B cell (primary cell): ENCODE results near the gene SCGB1D2. TPM values are rescaled to one million over a fixed set of nuclear protein-coding genes. Genes with fewer than 3 reads are reported as not detected.

Experiments
- ATAC-seq: fragments of 200-7000 bp; cut with Tn5 transposase; one replicate; pipeline ENCODE4 v1.10.0; 2021; ENCODE audit warnings: low read depth, mild to moderate bottlenecking, moderate number of reproducible peaks, moderate library complexity
- CTCF ChIA-PET: fragments of 350-600 bp; sonication (Branson Sonifier 250); formaldehyde crosslinking; loops from one replicate; lab custom pipeline; 2021; ENCODE audit warnings: antibody characterized with exemption, inconsistent platforms; lab: Charles Lee
- POLR2A ChIA-PET: fragments of 350-600 bp; sonication (Branson Sonifier 250); formaldehyde crosslinking; loops from one replicate; lab custom pipeline; 2021; ENCODE audit warnings: antibody characterized with exemption; lab: Charles Lee
- DNase-seq: peaks from one replicate; pipeline ENCODE4 v3.0.0; 2013
- H2AFZ ChIP-seq: 2 replicates; pipeline ENCODE4 v1.6.1; 2012; ENCODE audit warnings: mild to moderate bottlenecking, low read depth, low read length; ENCODE audit not compliant: insufficient read depth, poor library complexity, severe bottlenecking
- H3K27ac ChIP-seq, 2 donors: 1 replicate in 1 of 2; 2 replicates in 1 of 2; pipeline ENCODE4 v1.5.1; 2012 to 2013; ENCODE audit warnings: low read length in 2 of 2, mild to moderate bottlenecking in 2 of 2, moderate library complexity in 1 of 2
- H3K27me3 ChIP-seq, 4 experiments: fragments of 200-600 bp in 1 of 4; sonication (generic) in 1 of 4; replicated peaks in 1 of 4; 1 replicate in 2 of 4; 2 replicates in 2 of 4; pipeline versions ENCODE4 v1.6.1 to v1.7.0; 2013 to 2016; ENCODE audit warnings: low read length in 3 of 4, mild to moderate bottlenecking in 2 of 4, mixed read lengths in 1 of 4, moderate library complexity in 1 of 4; ENCODE audit not compliant: insufficient read depth in 4 of 4, control insufficient read depth in 3 of 4; ENCODE audit errors: control extremely low read depth in 1 of 4
- H3K36me3 ChIP-seq, 2 experiments: replicated peaks in 1 of 2; 1 replicate in 1 of 2; 2 replicates in 1 of 2; pipeline versions ENCODE4 v1.6.1 to v1.7.1; 2013; ENCODE audit warnings: low read length in 1 of 2; ENCODE audit not compliant: insufficient read depth in 2 of 2, control insufficient read depth in 1 of 2; ENCODE audit errors: control extremely low read depth in 1 of 2, extremely low read depth in 1 of 2
- H3K4me1 ChIP-seq, 2 donors: fragments of 200-600 bp in 1 of 2; sonication (generic) in 1 of 2; 1 replicate in 1 of 2; 2 replicates in 1 of 2; pipeline versions ENCODE4 v1.5.1 to v1.6.1; 2013 to 2017; ENCODE audit warnings: low read length in 2 of 2; ENCODE audit not compliant: control insufficient read depth in 2 of 2, insufficient read depth in 2 of 2
- H3K4me2 ChIP-seq: replicated peaks from 2 replicates; pipeline ENCODE3; 2012; ENCODE audit warnings: mild to moderate bottlenecking, low read depth, low read length; ENCODE audit not compliant: poor library complexity, severe bottlenecking
- H3K4me3 ChIP-seq, 5 experiments: fragments of 200-600 bp in 1 of 5; sonication (generic) in 1 of 5; 1 replicate in 3 of 5; 2 replicates in 2 of 5; pipeline versions ENCODE4 v1.5.1 to v1.7.0; 2011 to 2016; ENCODE audit warnings: low read length in 4 of 5, mild to moderate bottlenecking in 4 of 5, low read depth in 2 of 5, control low read depth in 1 of 5, moderate library complexity in 1 of 5; ENCODE audit not compliant: insufficient read depth in 1 of 5; ENCODE audit errors: control extremely low read depth in 1 of 5, extremely low read depth in 1 of 5
- H3K79me2 ChIP-seq: fragments of 200-600 bp; sonication (generic); one replicate; pipeline ENCODE4 v1.6.0; 2016; ENCODE audit warnings: low read length; ENCODE audit not compliant: control insufficient read depth, insufficient read depth
- H3K9ac ChIP-seq: fragments of 200-600 bp; sonication (generic); 2 replicates; pipeline ENCODE4 v1.6.1; 2017; ENCODE audit warnings: mild to moderate bottlenecking, low read length, moderate library complexity
- H3K9me3 ChIP-seq, 3 donors: one replicate each; pipeline versions ENCODE4 v1.6.1 to v1.7.1; 2013; ENCODE audit warnings: low read length in 2 of 3; ENCODE audit not compliant: control insufficient read depth in 2 of 3, insufficient read depth in 1 of 3; ENCODE audit errors: control extremely low read depth in 1 of 3
- H4K20me1 ChIP-seq: 2 replicates; pipeline ENCODE4 v1.6.0; 2012; ENCODE audit warnings: mild to moderate bottlenecking, low read length; ENCODE audit not compliant: insufficient read depth, control insufficient read depth, poor library complexity, severe bottlenecking
- H3K27ac Mint-ChIP-seq: one replicate; pipeline ENCODE4 v1.8.0; 2021; ENCODE audit warnings: mixed read lengths
- H3K27me3 Mint-ChIP-seq: one replicate; pipeline ENCODE4 v1.8.0; 2021; ENCODE audit warnings: mixed read lengths
- H3K4me1 Mint-ChIP-seq: one replicate; pipeline ENCODE4 v1.8.0; 2021; ENCODE audit warnings: mixed read lengths
- H3K4me3 Mint-ChIP-seq: one replicate; pipeline ENCODE4 v1.8.0; 2021; ENCODE audit warnings: mixed read lengths
- H3K9me3 Mint-ChIP-seq: one replicate; pipeline ENCODE4 v1.8.0; 2022; ENCODE audit warnings: mixed read lengths; ENCODE audit not compliant: insufficient read depth
- EZH2 ChIP-seq: IDR thresholded peaks from 2 replicates; pipeline ENCODE4 v1.6.1; 2012; ENCODE audit warnings: borderline replicate concordance, low read depth, mild to moderate bottlenecking, moderate library complexity, low read length; ENCODE audit not compliant: insufficient read depth, poor library complexity, severe bottlenecking
- WGBS: methylation state at CpG from one replicate; pipeline ENCODE4 v1.1.5; 2013; ENCODE audit warnings: missing lambda C conversion rate; ENCODE audit not compliant: insufficient coverage; 5-methylcytosine and 5-hydroxymethylcytosine counted together
- intact Hi-C: fragments of 100-400 bp; cut with micrococcal nuclease; formaldehyde crosslinking; loops from one replicate; pipeline ENCODE4 v1.10.0; 2022
- polyA plus RNA-seq: library from polyadenylated mRNA; depleted of rRNA; stranded (reverse); fragments of >200 nt; gene quantifications from 2 replicates; pipeline ENCODE4 v1.2.3, GENCODE V29; 2012
- total RNA-seq, 2 donors: library from RNA; stranded (reverse); fragments of 120-200 nt in 1 of 2; gene quantifications; 1 replicate in 1 of 2; 2 replicates in 1 of 2; pipeline versions ENCODE4 v1.2.3 to v1.2.4, GENCODE V29; 2013 to 2022
- TF ChIP-seq, protein P1 (sequence below): fragments of 200-600 bp; IDR thresholded peaks from one replicate; pipeline ENCODE4 v1.8.0; 2022; ENCODE audit warnings: antibody characterized with exemption, mild to moderate bottlenecking

SCGB1D2 gene
- total and polyA plus RNA-seq, 2 donors (not counting 1 experiment from before 2014, with no cell fraction given) = not detected

DNA sequence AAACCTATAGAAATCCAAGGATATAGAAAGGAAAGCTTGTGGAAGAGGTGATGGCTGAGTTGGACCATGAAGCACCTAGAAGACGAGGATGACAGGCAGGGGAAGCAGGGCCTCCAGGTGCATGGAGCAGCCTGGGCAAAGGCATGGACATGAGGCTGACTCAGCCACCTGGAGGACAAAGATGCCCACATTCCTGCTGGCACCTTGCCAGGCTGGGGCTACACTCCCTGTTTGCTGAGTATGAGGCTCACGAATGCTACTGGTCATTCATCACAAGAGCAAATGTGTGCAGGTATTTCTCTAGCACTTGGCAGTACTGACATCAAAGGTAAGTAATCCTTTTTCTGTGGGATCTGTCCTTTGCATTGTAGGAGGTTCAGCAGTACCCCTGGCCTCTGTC lies 40.7 kb upstream of the SCGB1D2 start:
- Mint-ChIP-seq H3K4me1 (no peaks in the 10 kb centered on the region), H3K9me3 (no peaks in the 10 kb centered on the region), H3K27me3 (peaks cover 34% of the 10 kb centered on the region), H3K4me3 (no peak overlapping the region), H3K27ac (no peak overlapping the region)
- ATAC-seq (no peak), DNase-seq (no peak)
- H4K20me1 ChIP-seq = no peaks in the 10 kb centered on the region
- ChIA-PET CTCF (no interaction called here), POLR2A (no interaction called here)
- H3K4me1 ChIP-seq = no peaks in the 10 kb centered on the region
- no peak overlapping the region for H3K27ac ChIP-seq
- peaks cover 0 to 8% (median 0%) of the 10 kb centered on the region in 4 experiments for H3K27me3 ChIP-seq
- no peak overlapping the region for H3K4me3 ChIP-seq
- intact Hi-C loops = no loop called here
- no peaks in the 10 kb centered on the region for H3K9me3 ChIP-seq
- no peaks in the 10 kb centered on the region for H3K36me3 ChIP-seq
- H3K79me2 ChIP-seq = no peaks in the 10 kb centered on the region
- 83% methylated on average over 2 of the region's 2 CpGs for WGBS
- H3K4me2 ChIP-seq = no peak overlapping the region
- no peak overlapping the region for H3K9ac ChIP-seq
- TF ChIP-seq, protein P1, sequence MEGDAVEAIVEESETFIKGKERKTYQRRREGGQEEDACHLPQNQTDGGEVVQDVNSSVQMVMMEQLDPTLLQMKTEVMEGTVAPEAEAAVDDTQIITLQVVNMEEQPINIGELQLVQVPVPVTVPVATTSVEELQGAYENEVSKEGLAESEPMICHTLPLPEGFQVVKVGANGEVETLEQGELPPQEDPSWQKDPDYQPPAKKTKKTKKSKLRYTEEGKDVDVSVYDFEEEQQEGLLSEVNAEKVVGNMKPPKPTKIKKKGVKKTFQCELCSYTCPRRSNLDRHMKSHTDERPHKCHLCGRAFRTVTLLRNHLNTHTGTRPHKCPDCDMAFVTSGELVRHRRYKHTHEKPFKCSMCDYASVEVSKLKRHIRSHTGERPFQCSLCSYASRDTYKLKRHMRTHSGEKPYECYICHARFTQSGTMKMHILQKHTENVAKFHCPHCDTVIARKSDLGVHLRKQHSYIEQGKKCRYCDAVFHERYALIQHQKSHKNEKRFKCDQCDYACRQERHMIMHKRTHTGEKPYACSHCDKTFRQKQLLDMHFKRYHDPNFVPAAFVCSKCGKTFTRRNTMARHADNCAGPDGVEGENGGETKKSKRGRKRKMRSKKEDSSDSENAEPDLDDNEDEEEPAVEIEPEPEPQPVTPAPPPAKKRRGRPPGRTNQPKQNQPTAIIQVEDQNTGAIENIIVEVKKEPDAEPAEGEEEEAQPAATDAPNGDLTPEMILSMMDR = no peak
- TF ChIP-seq EZH2 = no peak
- no peak overlapping the region for H2AFZ ChIP-seq

DNA sequence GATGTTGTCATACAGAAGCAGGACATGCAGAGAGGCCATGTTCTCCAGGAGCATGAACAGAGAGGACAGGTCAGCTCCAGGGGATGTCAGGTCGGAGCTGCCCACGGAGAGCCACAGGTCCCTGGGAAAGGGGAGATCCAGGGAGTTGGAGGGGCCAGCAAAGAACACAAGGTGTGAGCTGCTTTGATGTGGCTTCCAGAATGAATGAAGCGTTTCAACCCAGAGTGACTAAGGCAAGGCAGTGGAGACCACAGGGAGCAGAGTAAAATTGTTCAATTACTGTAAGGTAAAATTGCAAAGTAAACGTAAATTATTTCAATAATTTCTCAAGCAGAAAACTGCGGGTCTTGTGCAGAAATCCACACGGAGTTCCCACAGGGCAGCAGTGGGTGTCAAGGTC lies 39.1 kb upstream of the SCGB1D2 start:
- Histone ChIP-seq H3K27ac (no peak overlapping the region), H3K27me3 (peaks cover 0 to 8% (median 0%) of the 10 kb centered on the region in 4 experiments), H2AFZ (no peak overlapping the region), H3K4me2 (no peak overlapping the region), H3K9ac (no peak overlapping the region), H3K4me1 (no peaks in the 10 kb centered on the region), H3K36me3 (no peaks in the 10 kb centered on the region), H3K9me3 (no peaks in the 10 kb centered on the region), H3K4me3 (no peak overlapping the region), H4K20me1 (no peaks in the 10 kb centered on the region), H3K79me2 (no peaks in the 10 kb centered on the region)
- no peaks in the 10 kb centered on the region for H3K9me3 Mint-ChIP-seq
- CTCF ChIA-PET = no interaction called here
- ATAC-seq = no peak
- no peak overlapping the region for H3K27ac Mint-ChIP-seq
- H3K4me1 Mint-ChIP-seq = no peaks in the 10 kb centered on the region
- TF ChIP-seq, protein P1 = no peak
- no peak for TF ChIP-seq EZH2
- H3K27me3 Mint-ChIP-seq = peaks cover 31% of the 10 kb centered on the region
- DNase-seq = no peak
- WGBS = 87% methylated on average over 6 of the region's 6 CpGs
- intact Hi-C loops = no loop called here
- H3K4me3 Mint-ChIP-seq = no peak overlapping the region
- POLR2A ChIA-PET = no interaction called here
